Esophagus squamous epithelium (tissue), 5 donors: ENCODE results near the gene RREB1. TPM values are rescaled to one million over a fixed set of nuclear protein-coding genes. Genes with fewer than 3 reads are reported as not detected.

Experiments
- DNase-seq: peaks from one replicate; lab custom pipeline; 2025; lab: John Stamatoyannopoulos, UW
- H3K27ac ChIP-seq, 4 donors: fragments of 200-600 bp; sonication (generic); one replicate each; pipeline ENCODE4 v1.5.1; 2016 to 2019; ENCODE audit warnings: mild to moderate bottlenecking in 1 of 4
- H3K27me3 ChIP-seq, 4 donors: fragments of 200-600 bp; sonication (generic); 1 replicate in 3 of 4; 2 replicates in 1 of 4; pipeline versions ENCODE4 v1.5.1 to v1.6.0; 2017 to 2021; ENCODE audit warnings: antibody characterized with exemption in 1 of 4
- H3K36me3 ChIP-seq, 3 donors: fragments of 200-600 bp; sonication (generic); one replicate each; pipeline ENCODE4 v1.5.1; 2016 to 2019
- H3K4me1 ChIP-seq, 3 donors: fragments of 200-600 bp; sonication (generic); one replicate each; pipeline ENCODE4 v1.5.1; 2017 to 2019
- H3K4me3 ChIP-seq, 4 donors: fragments of 200-600 bp; sonication (generic); 1 replicate in 3 of 4; 2 replicates in 1 of 4; pipeline ENCODE4 v1.5.1; 2016 to 2019; ENCODE audit warnings: mild to moderate bottlenecking in 2 of 4, moderate library complexity in 1 of 4
- H3K9me3 ChIP-seq, 3 donors: fragments of 200-600 bp; sonication (generic); one replicate each; pipeline ENCODE4 v1.5.1; 2016 to 2019
- CTCF ChIP-seq, 6 experiments: fragments of 450-650 bp in 4 of 6; fragments of 200-600 bp in 2 of 6; sonication (generic) in 2 of 6; IDR thresholded peaks; one replicate each; pipeline ENCODE4 v1.5.1; 2016 to 2019; ENCODE audit warnings: antibody characterized with exemption in 6 of 6, mild to moderate bottlenecking in 4 of 6, moderate library complexity in 4 of 6
- POLR2A ChIP-seq, 4 donors: fragments of 450-650 bp; IDR thresholded peaks; one replicate each; pipeline ENCODE4 v1.6.1; 2017; ENCODE audit warnings: antibody characterized with exemption in 4 of 4, mild to moderate bottlenecking in 4 of 4, moderate library complexity in 3 of 4
- WGBS, 2 donors: methylation state at CpG; one replicate each; pipeline ENCODE4 v1.1.5; 2018; 5-methylcytosine and 5-hydroxymethylcytosine counted together
- intact Hi-C: fragments of 100-400 bp; cut with DNase I; formaldehyde crosslinking; loops from one replicate; pipeline ENCODE4 v1.15.0; 2022
- total RNA-seq, 4 donors: library from RNA; depleted of rRNA; stranded (reverse); fragments of >200 nt; gene quantifications; one replicate each; pipeline ENCODE4 v1.1.0, GENCODE V29; 2016
- donor health status: DM: yes; HTN: yes; CAD: no.

The RREB1 gene
- total RNA-seq, 4 donors from 2014 or later: 41.7 to 79.6 (median 57.5) TPM

GRCh38 chr6:7112171-7112570 lies 4.4 kb downstream of the RREB1 start:
- TF ChIP-seq CTCF (IDR thresholded peaks at IDR 0.05) (no peak), POLR2A (IDR thresholded peaks at IDR 0.05) (no peak)
- Histone ChIP-seq H3K9me3 (no peaks in the 10 kb centered on the region), H3K27ac (peak overlapping the region; percentile 47 to 99 (median 98)), H3K4me3 (peak overlapping the region in 2 of 4 donors; percentile 26 to 38), H3K4me1 (peaks cover 50 to 84% (median 53%) of the 10 kb centered on the region in 3 donors), H3K36me3 (no peaks in the 10 kb centered on the region), H3K27me3 (no peaks in the 10 kb centered on the region)
- no peak for DNase-seq
- intact Hi-C loops: no loop called here

GRCh38 chr6:7112741-7113313 lies 5.1 kb downstream of the RREB1 start:
- H3K4me3 ChIP-seq: peak overlapping the region; percentile 4 to 38 (median 22)
- TF ChIP-seq CTCF (IDR thresholded peaks at IDR 0.05): no peak
- TF ChIP-seq POLR2A (IDR thresholded peaks at IDR 0.05): peak in 2 of 4 donors; percentile 24 to 28
- 30 to 33% methylated on average over 15 of the region's 15 CpGs for WGBS, 2 donors
- peak overlapping the region; percentile 47 to 99 (median 98) for H3K27ac ChIP-seq
- H3K27me3 ChIP-seq: no peaks in the 10 kb centered on the region
- no peaks in the 10 kb centered on the region for H3K36me3 ChIP-seq
- no peaks in the 10 kb centered on the region for H3K9me3 ChIP-seq
- no peak for DNase-seq
- H3K4me1 ChIP-seq: peaks cover 50 to 88% (median 53%) of the 10 kb centered on the region in 3 donors
- intact Hi-C loops: no loop called here

- H3K27me3 ChIP-seq: no peaks in the 10 kb centered on the region
- 24 to 58% methylated on average over 8 to 9 of the region's 9 CpGs for WGBS, 2 donors
- DNase-seq: no peak
- TF ChIP-seq POLR2A (IDR thresholded peaks at IDR 0.05): no peak
- no peaks in the 10 kb centered on the region for H3K36me3 ChIP-seq
- H3K27ac ChIP-seq: peak overlapping the region; percentile 50 to 99 (median 86)
- H3K4me1 ChIP-seq: peaks cover 50 to 100% (median 60%) of the 10 kb centered on the region in 3 donors
- H3K9me3 ChIP-seq: no peaks in the 10 kb centered on the region
- H3K4me3 ChIP-seq: no peak overlapping the region
- intact Hi-C loops: no loop called here
These were observed 7.1 kb downstream of the RREB1 start for GRCh38 chr6:7114744-7115458.

GRCh38 chr6:7115543-7116231 lies 7.9 kb downstream of the RREB1 start:
- Histone ChIP-seq H3K27me3 (no peaks in the 10 kb centered on the region), H3K4me1 (peaks cover 49 to 98% (median 54%) of the 10 kb centered on the region in 3 donors), H3K9me3 (no peaks in the 10 kb centered on the region), H3K36me3 (no peaks in the 10 kb centered on the region), H3K4me3 (peak overlapping the region in 1 of 4 donors; percentile 19), H3K27ac (peak overlapping the region; percentile 50 to 99 (median 86))
- WGBS, 2 donors: 49 to 52% methylated on average over 14 to 15 of the region's 15 CpGs
- no peak for DNase-seq
- intact Hi-C loops: no loop called here
- no peak for TF ChIP-seq POLR2A (IDR thresholded peaks at IDR 0.05)

GRCh38 chr6:7119272-7119801 lies 11.6 kb downstream of the RREB1 start:
- no peak for DNase-seq
- intact Hi-C loops: no loop called here
- WGBS, 2 donors: 81 to 86% methylated on average over 12 of the region's 12 CpGs
- H3K36me3 ChIP-seq: peaks cover 0 to 24% (median 0%) of the 10 kb centered on the region in 3 donors
- H3K27me3 ChIP-seq: no peaks in the 10 kb centered on the region
- peaks cover 23 to 82% (median 38%) of the 10 kb centered on the region in 3 donors for H3K4me1 ChIP-seq
- TF ChIP-seq CTCF (IDR thresholded peaks at IDR 0.05): no peak
- TF ChIP-seq POLR2A (IDR thresholded peaks at IDR 0.05): no peak
- H3K4me3 ChIP-seq: no peak overlapping the region
- H3K9me3 ChIP-seq: no peaks in the 10 kb centered on the region
- peak overlapping the region; percentile 4 to 99 (median 77) for H3K27ac ChIP-seq
